GM18519 (cell line): ENCODE data around the gene SINHCAF.
A peak's percentile ranks its signal among the peaks of the same experiment; 100 is the strongest.
"Not testable (repeated sequence)": the region's sequence is repeated elsewhere in the genome, so short reads cannot be mapped to it uniquely, and the experiment has no call there.

ENCODE experiments used
- ATAC-seq: cut with Tn5 transposase; IDR thresholded peaks from one replicate; pipeline ENCODE4 v1.9.1; 2021; ENCODE audit warnings: mild to moderate bottlenecking, moderate library complexity; ENCODE audit not compliant: unreplicated experiment, low FRiP score

SINHCAF gene

GRCh38 chr12:31272607-31273225 is 53.2 kb downstream of the SINHCAF start:
- ATAC-seq = no peak

GRCh38 chr12:31267966-31268365 is 58.0 kb downstream of the SINHCAF start:
- ATAC-seq = no peak

- ATAC-seq = no peak
Observed at GRCh38 chr12:31265722-31266121, 60.2 kb downstream of the SINHCAF start.

GRCh38 chr12:31263661-31264060 is 62.3 kb downstream of the SINHCAF start:
- no peak for ATAC-seq

GRCh38 chr12:31261744-31262143 is 64.2 kb downstream of the SINHCAF start:
- no peak for ATAC-seq

- no peak for ATAC-seq
Observed at GRCh38 chr12:31260840-31261239, 65.1 kb downstream of the SINHCAF start.

- no peak for ATAC-seq
Observed at GRCh38 chr12:31259136-31259886, 66.6 kb downstream of the SINHCAF start.

GRCh38 chr12:31257784-31258183 is 68.2 kb downstream of the SINHCAF start:
- no peak for ATAC-seq

- not testable (repeated sequence) for ATAC-seq
Observed at GRCh38 chr12:31251707-31252611, 74.0 kb downstream of the SINHCAF start.

GRCh38 chr12:31250179-31250578 is 75.8 kb downstream of the SINHCAF start:
- ATAC-seq = no peak

- no peak for ATAC-seq
Observed at GRCh38 chr12:31249356-31249755, 76.6 kb downstream of the SINHCAF start.

- no peak for ATAC-seq
Observed at GRCh38 chr12:31248815-31249214, 77.1 kb downstream of the SINHCAF start.

GRCh38 chr12:31248337-31248736 is 77.6 kb downstream of the SINHCAF start:
- no peak for ATAC-seq

- no peak for ATAC-seq
Observed at GRCh38 chr12:31246470-31246850, 79.5 kb downstream of the SINHCAF start.

- ATAC-seq = no peak
Observed at GRCh38 chr12:31245822-31246469, 80.0 kb downstream of the SINHCAF start.

- ATAC-seq = not testable (repeated sequence)
Observed at GRCh38 chr12:31242418-31242817, 83.5 kb downstream of the SINHCAF start.

GRCh38 chr12:31238764-31239387 is 87.1 kb downstream of the SINHCAF start:
- ATAC-seq = peak; percentile 72

- ATAC-seq = not testable (repeated sequence)
Observed at GRCh38 chr12:31238333-31238732, 87.6 kb downstream of the SINHCAF start.

- no peak for ATAC-seq
Observed at GRCh38 chr12:31236998-31237637, 88.8 kb downstream of the SINHCAF start.
